HEK293T (cell line): ENCODE measurements around the gene SQSTM1.

Experiments
- BHLHE40 ChIP-seq: fragments of 450-650 bp; IDR thresholded peaks from 2 replicates; pipeline ENCODE4 v1.6.1; 2016; ENCODE audit warnings: mild to moderate bottlenecking, moderate library complexity, borderline replicate concordance
- ELF4 ChIP-seq: fragments of 450-650 bp; IDR thresholded peaks from 2 replicates; pipeline ENCODE4 v1.6.1; 2017; ENCODE audit warnings: antibody characterized with exemption
- FOXA1 ChIP-seq: fragments of 450-650 bp; IDR thresholded peaks from 2 replicates; pipeline ENCODE4 v1.6.1; 2016; ENCODE audit warnings: mild to moderate bottlenecking
- SP1 ChIP-seq: fragments of 450-650 bp; IDR thresholded peaks from 2 replicates; pipeline ENCODE4 v1.6.1; 2017
- SUZ12 ChIP-seq: fragments of 450-650 bp; IDR thresholded peaks from 2 replicates; pipeline ENCODE4 v1.6.1; 2016; ENCODE audit warnings: mild to moderate bottlenecking
- ZNF384 ChIP-seq: fragments of 450-650 bp; IDR thresholded peaks from 2 replicates; pipeline ENCODE4 v1.6.1; 2016

- TF ChIP-seq ELF4, result no peak
- TF ChIP-seq SP1, result no peak
- TF ChIP-seq BHLHE40, result no peak
- no peak for TF ChIP-seq SUZ12
- no peak for TF ChIP-seq ZNF384
- no peak for TF ChIP-seq FOXA1
These were observed 47.8 kb downstream of the SQSTM1 start for GRCh38 chr5:179868541-179868940.
